Neural progenitor cell (in vitro differentiated cells): Measurements from ENCODE around the gene CDH23. TPM values are rescaled to one million over a fixed set of nuclear protein-coding genes. Genes with fewer than 3 reads are reported as not detected.
A peak's percentile ranks its signal among the peaks of the same experiment; 100 is the strongest.

ENCODE experiments used
- DNase-seq: peaks from one replicate; pipeline ENCODE4 v3.0.0-alpha.2; 2016; ENCODE audit warnings: low spot score
- H2AFZ ChIP-seq: fragments of 200-600 bp; sonication (generic); replicated peaks from 2 replicates; pipeline ENCODE4 v1.6.1; 2016; ENCODE audit warnings: antibody characterized with exemption
- H3F3A ChIP-seq: fragments of 200-600 bp; sonication (generic); 2 replicates; pipeline ENCODE4 v1.6.1; 2016; ENCODE audit warnings: antibody characterized with exemption, low read depth
- H3K27ac ChIP-seq: fragments of 200-600 bp; sonication (generic); 2 replicates; pipeline ENCODE4 v1.5.1; 2016; ENCODE audit warnings: mild to moderate bottlenecking
- H3K27me3 ChIP-seq: fragments of 200-600 bp; sonication (generic); 2 replicates; pipeline ENCODE4 v1.6.1; 2016; ENCODE audit warnings: mild to moderate bottlenecking, moderate library complexity
- H3K36me3 ChIP-seq: fragments of 200-600 bp; sonication (generic); 2 replicates; pipeline ENCODE4 v1.5.1; 2016
- H3K4me1 ChIP-seq: fragments of 200-600 bp; sonication (generic); 2 replicates; pipeline ENCODE4 v1.6.1; 2016; ENCODE audit warnings: mixed run types
- H3K4me2 ChIP-seq: fragments of 200-600 bp; sonication (generic); 2 replicates; pipeline ENCODE4 v1.6.1; 2016
- H3K4me3 ChIP-seq: fragments of 200-600 bp; sonication (generic); 2 replicates; pipeline ENCODE4 v1.5.1; 2016
- H3K79me2 ChIP-seq: fragments of 200-600 bp; sonication (generic); 2 replicates; pipeline ENCODE4 v1.6.1; 2016; ENCODE audit warnings: low read depth
- H3K9ac ChIP-seq: fragments of 200-600 bp; sonication (generic); 2 replicates; pipeline ENCODE4 v1.6.1; 2016
- H3K9me3 ChIP-seq: fragments of 200-600 bp; sonication (generic); 2 replicates; pipeline ENCODE4 v1.5.1; 2016; ENCODE audit warnings: low read depth
- H4K20me1 ChIP-seq: fragments of 200-600 bp; sonication (generic); 2 replicates; pipeline ENCODE4 v1.6.1; 2016; ENCODE audit warnings: low read depth
- H3K27ac Mint-ChIP-seq: 3 replicates; pipeline ENCODE4 v1.8.0; 2021; ENCODE audit warnings: mixed read lengths
- H3K27me3 Mint-ChIP-seq: 2 replicates; pipeline ENCODE4 v1.8.0; 2022; ENCODE audit warnings: low read depth, mild to moderate bottlenecking, inconsistent platforms, moderate library complexity, mixed read lengths; ENCODE audit not compliant: insufficient read depth
- H3K36me3 Mint-ChIP-seq: 3 replicates; pipeline ENCODE4 v1.8.0; 2021; ENCODE audit warnings: mixed read lengths
- H3K4me1 Mint-ChIP-seq: 3 replicates; pipeline ENCODE4 v1.8.0; 2021; ENCODE audit warnings: mixed read lengths
- H3K4me3 Mint-ChIP-seq: 3 replicates; pipeline ENCODE4 v1.8.0; 2021; ENCODE audit warnings: mild to moderate bottlenecking, moderate library complexity, mixed read lengths
- H3K9me3 Mint-ChIP-seq: 3 replicates; pipeline ENCODE4 v1.8.0; 2020; ENCODE audit warnings: mixed read lengths
- CTCF ChIP-seq: fragments of 200-600 bp; sonication (generic); IDR thresholded peaks from 2 replicates; pipeline ENCODE4 v1.5.1; 2017; ENCODE audit warnings: antibody characterized with exemption, mild to moderate bottlenecking
- EZH2 ChIP-seq: fragments of 200-600 bp; sonication (generic); IDR thresholded peaks from 2 replicates; pipeline ENCODE4 v1.6.1; 2017; ENCODE audit warnings: antibody characterized with exemption, mild to moderate bottlenecking, moderate library complexity
- EZH2phosphoT487 ChIP-seq: fragments of 200-600 bp; sonication (generic); IDR thresholded peaks from 2 replicates; pipeline ENCODE4 v1.6.1; 2017; ENCODE audit warnings: antibody characterized with exemption
- total RNA-seq: library from RNA; depleted of rRNA; stranded (reverse); fragments of >200 nt; gene quantifications from 2 replicates; pipeline ENCODE4 v1.2.3, GENCODE V29; 2015; ENCODE audit warnings: low replicate concordance

The CDH23 gene
- total RNA-seq, 1 donor from 2014 or later, result 5.9 TPM

- DNase-seq, result no peak
- no peaks in the 10 kb centered on the region for H3K9me3 Mint-ChIP-seq
These were observed 142.0 kb downstream of the CDH23 start for GRCh38 chr10:71538608-71539260.

DNA sequence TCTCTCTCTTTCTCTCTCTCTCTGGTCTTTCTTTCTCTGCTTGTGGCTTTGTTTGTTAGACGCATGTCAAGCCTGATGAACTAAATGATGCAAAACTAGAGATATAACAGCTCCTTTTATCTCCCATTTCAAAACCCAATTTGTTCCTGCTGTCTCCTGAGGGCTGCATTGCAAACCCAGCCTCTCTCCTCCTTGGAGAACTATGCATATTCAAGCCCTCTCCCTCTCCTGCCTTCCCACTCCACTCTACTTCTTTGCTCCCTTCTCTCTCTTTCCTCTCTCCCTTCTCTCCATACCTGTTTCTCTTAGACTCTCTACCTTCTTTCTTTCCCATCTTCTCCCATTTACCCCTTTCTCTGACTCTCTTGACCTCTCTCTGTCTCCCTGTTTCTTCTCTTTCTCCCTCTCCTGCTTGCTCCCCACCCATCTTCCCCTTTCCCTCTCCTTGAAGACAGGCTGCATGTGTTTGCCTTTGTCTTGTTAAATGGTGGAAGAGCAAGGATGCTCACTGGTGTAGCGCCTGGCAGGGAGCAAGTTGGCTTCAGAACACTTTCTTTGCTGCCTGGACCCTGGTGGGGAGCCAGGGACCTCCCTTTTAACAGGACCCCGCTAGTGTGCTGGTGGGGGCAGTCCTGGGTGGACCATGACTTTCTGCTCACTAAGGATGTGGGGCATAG is 142.9 kb downstream of the CDH23 start:
- Histone ChIP-seq H3K4me2 (no peak overlapping the region), H3K4me1 (peaks cover 28% of the 10 kb centered on the region), H3K9ac (no peak overlapping the region), H3K79me2 (no peaks in the 10 kb centered on the region), H3K36me3 (no peaks in the 10 kb centered on the region), H3K9me3 (no peaks in the 10 kb centered on the region), H3K27ac (no peak overlapping the region), H4K20me1 (no peaks in the 10 kb centered on the region), H3K27me3 (no peaks in the 10 kb centered on the region), H3F3A (peaks cover 2% of the 10 kb centered on the region), H2AFZ (no peak overlapping the region), H3K4me3 (no peak overlapping the region)
- TF ChIP-seq CTCF (no peak), EZH2 (no peak)
- no peaks in the 10 kb centered on the region for H3K9me3 Mint-ChIP-seq
- no peak overlapping the region for H3K4me3 Mint-ChIP-seq
- no peaks in the 10 kb centered on the region for H3K27me3 Mint-ChIP-seq
- DNase-seq, result no peak
- H3K36me3 Mint-ChIP-seq, result no peaks in the 10 kb centered on the region
- peaks cover 43% of the 10 kb centered on the region for H3K4me1 Mint-ChIP-seq
- peak overlapping the region; percentile 72 for H3K27ac Mint-ChIP-seq

More at GRCh38 chr10:71538608-71539260, 142.0 kb downstream of the CDH23 start:
- no peak overlapping the region for H2AFZ ChIP-seq
- Mint-ChIP-seq H3K4me1 (peaks cover 45% of the 10 kb centered on the region), H3K27me3 (peaks cover 2% of the 10 kb centered on the region), H3K36me3 (no peaks in the 10 kb centered on the region), H3K27ac (no peak overlapping the region), H3K4me3 (no peak overlapping the region)
- no peaks in the 10 kb centered on the region for H3K79me2 ChIP-seq
- no peak overlapping the region for H3K4me2 ChIP-seq
- TF ChIP-seq CTCF (no peak), EZH2 (no peak), EZH2phosphoT487 (no peak)
- no peaks in the 10 kb centered on the region for H3K9me3 ChIP-seq
- H3K27me3 ChIP-seq, result no peaks in the 10 kb centered on the region
- no peaks in the 10 kb centered on the region for H4K20me1 ChIP-seq
- no peak overlapping the region for H3K27ac ChIP-seq
- H3K36me3 ChIP-seq, result no peaks in the 10 kb centered on the region
- H3K9ac ChIP-seq, result no peak overlapping the region
- H3K4me3 ChIP-seq, result no peak overlapping the region
- H3F3A ChIP-seq, result no peaks in the 10 kb centered on the region
- peaks cover 22% of the 10 kb centered on the region for H3K4me1 ChIP-seq

GRCh38 chr10:71542478-71542877 is 145.8 kb downstream of the CDH23 start:
- TF ChIP-seq EZH2phosphoT487 (no peak), EZH2 (no peak), CTCF (no peak)
- H3K9me3 ChIP-seq, result no peaks in the 10 kb centered on the region
- H3F3A ChIP-seq, result peaks cover 11% of the 10 kb centered on the region
- H3K27ac Mint-ChIP-seq, result no peak overlapping the region
- H3K4me1 ChIP-seq, result peaks cover 37% of the 10 kb centered on the region
- no peak overlapping the region for H2AFZ ChIP-seq
- H4K20me1 ChIP-seq, result no peaks in the 10 kb centered on the region
- no peaks in the 10 kb centered on the region for H3K27me3 ChIP-seq
- no peaks in the 10 kb centered on the region for H3K79me2 ChIP-seq
- H3K9ac ChIP-seq, result no peak overlapping the region
- no peak overlapping the region for H3K4me2 ChIP-seq
- no peak overlapping the region for H3K4me3 ChIP-seq
- H3K27me3 Mint-ChIP-seq, result peaks cover 2% of the 10 kb centered on the region
- H3K9me3 Mint-ChIP-seq, result no peaks in the 10 kb centered on the region
- DNase-seq, result no peak
- no peak overlapping the region for H3K4me3 Mint-ChIP-seq
- no peak overlapping the region for H3K27ac ChIP-seq
- no peaks in the 10 kb centered on the region for H3K36me3 Mint-ChIP-seq
- H3K4me1 Mint-ChIP-seq, result peaks cover 45% of the 10 kb centered on the region
- no peaks in the 10 kb centered on the region for H3K36me3 ChIP-seq
